ENCODE measurements around the gene WHRN. TPM values are rescaled to one million over a fixed set of nuclear protein-coding genes. Genes with fewer than 3 reads are reported as not detected.

The WHRN gene
- total RNA-seq, 1 donor from 2014 or later, result 9.1 TPM

- TF ChIP-seq CTCF (IDR thresholded peaks at IDR 0.05), result no peak
- no peak for TF ChIP-seq POLR2A (IDR thresholded peaks at IDR 0.05)
- TF ChIP-seq POLR2AphosphoS5 (IDR thresholded peaks at IDR 0.05; ENCODE audit: insufficient read depth in 1 of 2, low read depth in 1 of 2), result no peak
- H3K36me3 ChIP-seq, result peaks cover 0 to 24% of the 10 kb centered on the region in 2 donors
- intact Hi-C loops (cut with DNase I), result no loop called here
- no peaks in the 10 kb centered on the region for H3K9me3 ChIP-seq
- H3K4me3 ChIP-seq, result no peak overlapping the region
- H3K4me1 ChIP-seq, result peaks cover 71% of the 10 kb centered on the region
- no peak for DNase-seq (ENCODE audit: extremely low spot score in 2 of 2)
- H3K27me3 ChIP-seq, result no peaks in the 10 kb centered on the region
- peak overlapping the region; percentile 77 for H3K27ac ChIP-seq
Measured at GRCh38 chr9:114367772-114368569, 137.3 kb downstream of the WHRN start.

GRCh38 chr9:114367366-114367765 is 137.9 kb downstream of the WHRN start:
- DNase-seq (ENCODE audit: extremely low spot score in 2 of 2), result no peak
- Histone ChIP-seq H3K36me3 (peaks cover 0 to 30% of the 10 kb centered on the region in 2 donors), H3K27me3 (no peaks in the 10 kb centered on the region), H3K4me3 (no peak overlapping the region), H3K4me1 (peaks cover 65% of the 10 kb centered on the region), H3K27ac (peak overlapping the region; percentile 77), H3K9me3 (no peaks in the 10 kb centered on the region)
- intact Hi-C loops (cut with DNase I), result no loop called here
- no peak for TF ChIP-seq POLR2AphosphoS5 (IDR thresholded peaks at IDR 0.05; ENCODE audit: insufficient read depth in 1 of 2, low read depth in 1 of 2)
- TF ChIP-seq POLR2A (IDR thresholded peaks at IDR 0.05), result no peak
- TF ChIP-seq CTCF (IDR thresholded peaks at IDR 0.05), result no peak

- Histone ChIP-seq H3K4me3 (no peak overlapping the region), H3K27me3 (no peaks in the 10 kb centered on the region), H3K4me1 (peaks cover 57% of the 10 kb centered on the region), H3K36me3 (peaks cover 0 to 38% of the 10 kb centered on the region in 2 donors), H3K9me3 (no peaks in the 10 kb centered on the region), H3K27ac (peak overlapping the region; percentile 77)
- intact Hi-C loops (cut with DNase I), result no loop called here
- no peak for DNase-seq (ENCODE audit: extremely low spot score in 2 of 2)
- TF ChIP-seq CTCF (IDR thresholded peaks at IDR 0.05) (no peak), POLR2AphosphoS5 (IDR thresholded peaks at IDR 0.05; ENCODE audit: insufficient read depth in 1 of 2, low read depth in 1 of 2) (peak; percentile 10 to 16), POLR2A (IDR thresholded peaks at IDR 0.05) (no peak)
Measured at GRCh38 chr9:114366334-114367128, 138.7 kb downstream of the WHRN start.

GRCh38 chr9:114365194-114365593 is 140.1 kb downstream of the WHRN start:
- Histone ChIP-seq H3K27me3 (no peaks in the 10 kb centered on the region), H3K9me3 (no peaks in the 10 kb centered on the region), H3K4me3 (no peak overlapping the region), H3K4me1 (peaks cover 44% of the 10 kb centered on the region), H3K36me3 (peaks cover 0 to 47% of the 10 kb centered on the region in 2 donors), H3K27ac (peak overlapping the region; percentile 34)
- TF ChIP-seq CTCF (IDR thresholded peaks at IDR 0.05), result no peak
- no peak for TF ChIP-seq POLR2AphosphoS5 (IDR thresholded peaks at IDR 0.05; ENCODE audit: insufficient read depth in 1 of 2, low read depth in 1 of 2)
- TF ChIP-seq POLR2A (IDR thresholded peaks at IDR 0.05), result no peak
- intact Hi-C loops (cut with DNase I), result no loop called here
- DNase-seq (ENCODE audit: extremely low spot score in 2 of 2), result no peak
